ENCODE data around the gene TMEM238L.

Gene TMEM238L

DNA sequence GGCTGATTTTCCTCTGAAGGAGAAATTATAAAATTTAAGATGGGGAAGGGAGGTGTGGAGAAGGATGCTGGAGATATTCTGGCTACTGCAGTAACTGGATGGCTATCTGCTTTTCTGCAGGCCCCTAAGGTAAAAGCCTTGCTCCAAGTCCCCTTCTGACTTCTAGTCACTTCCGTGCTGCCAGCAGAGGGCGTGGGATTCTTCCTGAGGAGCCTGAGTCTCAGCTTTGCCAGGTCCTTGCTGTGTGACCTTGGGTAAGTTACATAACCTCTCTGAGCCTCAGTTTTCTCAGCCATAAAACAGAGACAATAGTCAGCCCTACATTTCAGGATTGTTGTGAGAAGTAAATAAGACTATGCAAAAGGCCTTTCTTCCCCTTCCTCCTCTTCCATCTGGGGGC lies 49.8 kb downstream of the TMEM238L start:
- ChIA-PET POLR2A (ENCODE audit: low non-redundant PET) (no interaction called here), CTCF (interaction anchor here (0.6 to 1.1 kb wide), 2 partner anchors 13 to 108 kb away, joined by 3 read pairs; no protein-coding TSS in a partner anchor)
- DNase-seq (ENCODE audit: low spot score) = no peak
- H3K27ac ChIP-seq = no peak overlapping the region
- peak; percentile 24 for TF ChIP-seq CTCF (conservative IDR thresholded peaks at IDR 0.05; ENCODE audit: low read depth)

DNA sequence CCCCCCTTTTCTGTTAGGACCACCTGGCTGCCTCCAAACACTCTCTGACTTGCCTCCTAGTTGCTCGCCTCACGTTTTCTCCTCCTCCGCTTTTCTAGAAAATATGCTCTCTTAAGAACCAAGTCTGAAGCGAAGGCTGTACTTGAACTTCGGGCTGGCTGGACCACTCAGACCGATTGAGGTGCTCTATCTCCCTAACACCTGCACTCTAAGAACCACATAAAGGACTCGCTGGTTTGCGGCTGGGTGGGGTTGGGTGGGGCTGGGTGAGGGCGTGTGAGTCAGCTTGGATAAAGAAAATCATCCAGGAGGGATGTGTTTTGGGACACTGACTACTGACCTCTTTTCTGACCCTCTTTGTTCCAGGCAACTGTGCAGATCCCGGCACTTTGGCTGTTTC lies 51.2 kb downstream of the TMEM238L start:
- DNase-seq (ENCODE audit: low spot score) = no peak
- CTCF ChIA-PET = no interaction called here
- H3K27ac ChIP-seq = no peak overlapping the region
- POLR2A ChIA-PET (ENCODE audit: low non-redundant PET) = no interaction called here
- no peak for TF ChIP-seq CTCF (conservative IDR thresholded peaks at IDR 0.05; ENCODE audit: low read depth)

GRCh38 chr17:10751563-10751962 lies 52.3 kb downstream of the TMEM238L start:
- ChIA-PET POLR2A (ENCODE audit: low non-redundant PET) (no interaction called here), CTCF (no interaction called here)
- DNase-seq (ENCODE audit: low spot score) = no peak
- H3K27ac ChIP-seq = no peak overlapping the region
- no peak for TF ChIP-seq CTCF (conservative IDR thresholded peaks at IDR 0.05; ENCODE audit: low read depth)

- ChIA-PET CTCF (no interaction called here), POLR2A (ENCODE audit: low non-redundant PET) (no interaction called here)
- H3K27ac ChIP-seq = no peak overlapping the region
- no peak for TF ChIP-seq CTCF (conservative IDR thresholded peaks at IDR 0.05; ENCODE audit: low read depth)
- no peak for DNase-seq (ENCODE audit: low spot score)
Measured at GRCh38 chr17:10750210-10750609, 53.7 kb downstream of the TMEM238L start.

DNA sequence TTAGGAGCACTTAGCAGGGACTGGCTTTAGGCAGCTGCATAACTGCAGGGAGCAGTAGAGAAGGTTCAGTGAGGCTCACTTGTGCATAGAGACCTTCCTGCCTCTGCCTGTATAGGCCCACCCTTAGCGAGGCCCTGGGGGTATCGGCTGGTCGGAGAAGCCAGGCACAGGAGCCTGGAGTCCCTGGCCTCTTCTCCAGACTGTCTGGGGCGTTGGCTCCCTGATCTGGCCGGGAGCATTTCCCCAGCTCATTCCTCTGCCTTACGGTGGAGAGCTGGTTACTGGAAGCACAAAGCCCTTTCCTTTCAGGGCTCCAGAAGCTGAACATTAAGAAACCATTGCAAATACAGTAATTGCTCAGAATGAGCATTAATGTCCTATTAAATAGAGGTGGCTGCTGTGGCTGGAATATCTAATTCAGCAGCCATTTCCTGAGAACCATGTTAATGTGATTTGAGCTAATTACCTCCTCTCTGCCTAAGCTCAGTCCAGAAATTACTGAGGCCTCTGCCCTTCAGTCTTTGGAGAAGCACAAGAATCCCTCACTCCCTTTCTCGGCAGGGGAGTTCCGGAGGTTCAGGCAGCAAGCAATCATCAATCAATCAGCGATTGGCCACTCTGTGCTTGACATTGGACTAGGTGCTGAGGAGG lies 55.2 kb downstream of the TMEM238L start:
- TF ChIP-seq CTCF (conservative IDR thresholded peaks at IDR 0.05; ENCODE audit: low read depth) = no peak
- ChIA-PET POLR2A (ENCODE audit: low non-redundant PET) (interaction anchor here (0.5 kb wide), 1 partner anchor 12 kb away, joined by 3 read pairs; no protein-coding TSS in a partner anchor), CTCF (no interaction called here)
- no peak for DNase-seq (ENCODE audit: low spot score)
- H3K27ac ChIP-seq = no peak overlapping the region

DNA sequence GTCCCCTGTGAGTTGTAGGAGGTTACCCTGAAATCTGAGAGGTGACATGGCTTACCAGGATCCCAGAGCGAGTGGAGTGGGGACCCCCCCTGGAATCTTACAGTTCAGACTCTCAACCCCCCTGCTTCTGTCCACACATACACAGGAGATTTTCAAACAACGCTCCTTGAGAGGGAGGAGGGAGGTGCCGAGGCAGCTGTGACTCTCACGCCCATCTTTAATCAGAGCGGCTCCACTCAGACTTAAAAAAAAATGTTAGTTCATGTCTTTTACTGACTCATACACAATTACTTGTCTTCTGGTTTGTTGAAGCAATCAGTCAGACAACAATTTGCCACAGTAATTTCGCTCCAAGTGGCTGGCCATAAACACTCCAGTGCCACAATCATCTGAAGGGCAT lies 58.7 kb downstream of the TMEM238L start:
- ChIA-PET CTCF (no interaction called here), POLR2A (ENCODE audit: low non-redundant PET) (no interaction called here)
- no peak for TF ChIP-seq CTCF (conservative IDR thresholded peaks at IDR 0.05; ENCODE audit: low read depth)
- no peak for DNase-seq (ENCODE audit: low spot score)
- H3K27ac ChIP-seq = no peak overlapping the region
